HG03280 (cell line): Measurements from ENCODE around the gene ADTRP.
"Not testable (repeated sequence)": the region's sequence is repeated elsewhere in the genome, so short reads cannot be mapped to it uniquely, and the experiment has no call there.

Experiments used
- ATAC-seq: cut with Tn5 transposase; IDR thresholded peaks from one replicate; pipeline ENCODE4 v1.9.1; 2021; ENCODE audit warnings: mild to moderate bottlenecking, moderate library complexity; ENCODE audit not compliant: unreplicated experiment

ADTRP gene

GRCh38 chr6:11702089-11702488 is 76.5 kb downstream of the ADTRP start:
- ATAC-seq, result no peak

- ATAC-seq, result no peak
These were observed 77.0 kb downstream of the ADTRP start for GRCh38 chr6:11701573-11701972.

- no peak for ATAC-seq
These were observed 78.4 kb downstream of the ADTRP start for GRCh38 chr6:11700118-11700718.

GRCh38 chr6:11699576-11699975 is 79.0 kb downstream of the ADTRP start:
- no peak for ATAC-seq

GRCh38 chr6:11692451-11693376 is 85.9 kb downstream of the ADTRP start:
- ATAC-seq, result no peak

GRCh38 chr6:11689847-11690246 is 88.8 kb downstream of the ADTRP start:
- no peak for ATAC-seq

- ATAC-seq, result not testable (repeated sequence)
These were observed 89.2 kb downstream of the ADTRP start for GRCh38 chr6:11689400-11689799.

GRCh38 chr6:11688425-11688709 is 90.2 kb downstream of the ADTRP start:
- ATAC-seq, result no peak

GRCh38 chr6:11685481-11686093 is 93.0 kb downstream of the ADTRP start:
- ATAC-seq, result no peak

- no peak for ATAC-seq
These were observed 93.6 kb downstream of the ADTRP start for GRCh38 chr6:11684901-11685480.

- ATAC-seq, result no peak
These were observed 94.7 kb downstream of the ADTRP start for GRCh38 chr6:11683871-11684270.

- no peak for ATAC-seq
These were observed 96.0 kb downstream of the ADTRP start for GRCh38 chr6:11682561-11682975.

- no peak for ATAC-seq
These were observed 96.8 kb downstream of the ADTRP start for GRCh38 chr6:11681770-11682169.

GRCh38 chr6:11681357-11681756 is 97.2 kb downstream of the ADTRP start:
- no peak for ATAC-seq

- ATAC-seq, result not testable (repeated sequence)
These were observed 98.1 kb downstream of the ADTRP start for GRCh38 chr6:11680479-11680878.

- ATAC-seq, result no peak
These were observed 99.5 kb downstream of the ADTRP start for GRCh38 chr6:11679099-11679498.

GRCh38 chr6:11675601-11676000 is 103.0 kb downstream of the ADTRP start:
- no peak for ATAC-seq

- ATAC-seq, result no peak
These were observed 105.9 kb downstream of the ADTRP start for GRCh38 chr6:11672669-11673068.

- no peak for ATAC-seq
These were observed 106.3 kb downstream of the ADTRP start for GRCh38 chr6:11672256-11672655.

- ATAC-seq, result no peak
These were observed 108.9 kb downstream of the ADTRP start for GRCh38 chr6:11669696-11670095.

- ATAC-seq, result no peak
These were observed 110.1 kb downstream of the ADTRP start for GRCh38 chr6:11668455-11668854.

- ATAC-seq, result no peak
These were observed 110.7 kb downstream of the ADTRP start for GRCh38 chr6:11667876-11668275.
